ENCODE results near the gene IL22RA1. TPM values are rescaled to one million over a fixed set of nuclear protein-coding genes. Genes with fewer than 3 reads are reported as not detected.

The IL22RA1 gene
- total and polyA plus RNA-seq, 7 donors = 0.08 to 0.26 (median 0.16) TPM; not detected in 3

DNA sequence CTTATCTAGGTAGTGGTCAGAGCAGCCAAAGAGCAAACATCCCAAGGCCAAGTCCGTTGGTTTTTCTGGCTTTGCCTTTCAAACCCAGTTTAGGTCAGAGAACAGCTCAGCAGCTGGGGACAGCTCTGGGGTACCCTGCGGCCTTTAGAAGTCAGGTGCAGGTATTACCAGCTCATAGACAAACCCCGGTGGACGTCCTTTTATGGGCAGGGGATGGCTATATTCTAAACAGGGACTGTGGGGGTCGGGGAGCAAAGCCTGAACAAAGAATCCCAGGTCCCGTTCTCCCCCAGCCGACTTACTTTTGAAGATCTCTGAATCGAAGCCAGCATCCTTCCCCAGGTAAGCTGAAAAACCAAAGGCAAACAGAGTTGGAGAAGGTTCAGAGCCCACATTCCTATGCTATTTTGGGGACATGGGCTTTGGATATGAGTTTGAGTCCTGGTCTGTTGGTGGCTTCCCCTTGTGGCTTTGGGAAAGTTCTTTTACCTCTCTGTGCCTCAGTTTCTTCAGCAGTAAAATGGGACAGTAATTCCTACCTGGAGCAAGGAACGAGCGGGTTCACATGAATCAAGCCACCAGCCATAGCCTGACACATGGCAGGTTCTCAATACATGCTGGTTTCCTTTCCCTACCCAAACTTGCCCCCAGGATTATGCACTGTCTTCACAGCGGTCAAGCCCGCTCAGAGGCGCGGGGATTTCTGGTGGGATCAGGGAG is 47.6 kb downstream of the IL22RA1 start:
- intact Hi-C loops (cut with DNase I) = no loop called here
- peaks cover 4 to 41% of the 10 kb centered on the region in 2 donors for H3K36me3 ChIP-seq (ENCODE audit: insufficient read depth in 1 of 2, low read depth in 1 of 2)
- ATAC-seq = no peak
- peaks cover 24% of the 10 kb centered on the region for H3K4me1 ChIP-seq
- DNase-seq = peak in 1 of 2 donors; percentile 41
- no peaks in the 10 kb centered on the region for H3K27me3 ChIP-seq (ENCODE audit: insufficient read depth in 3 of 3, low read length in 2 of 3)
- TF ChIP-seq, protein P1, sequence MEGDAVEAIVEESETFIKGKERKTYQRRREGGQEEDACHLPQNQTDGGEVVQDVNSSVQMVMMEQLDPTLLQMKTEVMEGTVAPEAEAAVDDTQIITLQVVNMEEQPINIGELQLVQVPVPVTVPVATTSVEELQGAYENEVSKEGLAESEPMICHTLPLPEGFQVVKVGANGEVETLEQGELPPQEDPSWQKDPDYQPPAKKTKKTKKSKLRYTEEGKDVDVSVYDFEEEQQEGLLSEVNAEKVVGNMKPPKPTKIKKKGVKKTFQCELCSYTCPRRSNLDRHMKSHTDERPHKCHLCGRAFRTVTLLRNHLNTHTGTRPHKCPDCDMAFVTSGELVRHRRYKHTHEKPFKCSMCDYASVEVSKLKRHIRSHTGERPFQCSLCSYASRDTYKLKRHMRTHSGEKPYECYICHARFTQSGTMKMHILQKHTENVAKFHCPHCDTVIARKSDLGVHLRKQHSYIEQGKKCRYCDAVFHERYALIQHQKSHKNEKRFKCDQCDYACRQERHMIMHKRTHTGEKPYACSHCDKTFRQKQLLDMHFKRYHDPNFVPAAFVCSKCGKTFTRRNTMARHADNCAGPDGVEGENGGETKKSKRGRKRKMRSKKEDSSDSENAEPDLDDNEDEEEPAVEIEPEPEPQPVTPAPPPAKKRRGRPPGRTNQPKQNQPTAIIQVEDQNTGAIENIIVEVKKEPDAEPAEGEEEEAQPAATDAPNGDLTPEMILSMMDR (IDR thresholded peaks at IDR 0.05) = no peak
- H3K4me3 ChIP-seq = no peak overlapping the region
- 78 to 84% (median 80%) methylated on average over 14 of the region's 14 CpGs for WGBS, 3 donors
- H3K27ac ChIP-seq = peak overlapping the region; percentile 85
- H3K9me3 ChIP-seq = no peaks in the 10 kb centered on the region

DNA sequence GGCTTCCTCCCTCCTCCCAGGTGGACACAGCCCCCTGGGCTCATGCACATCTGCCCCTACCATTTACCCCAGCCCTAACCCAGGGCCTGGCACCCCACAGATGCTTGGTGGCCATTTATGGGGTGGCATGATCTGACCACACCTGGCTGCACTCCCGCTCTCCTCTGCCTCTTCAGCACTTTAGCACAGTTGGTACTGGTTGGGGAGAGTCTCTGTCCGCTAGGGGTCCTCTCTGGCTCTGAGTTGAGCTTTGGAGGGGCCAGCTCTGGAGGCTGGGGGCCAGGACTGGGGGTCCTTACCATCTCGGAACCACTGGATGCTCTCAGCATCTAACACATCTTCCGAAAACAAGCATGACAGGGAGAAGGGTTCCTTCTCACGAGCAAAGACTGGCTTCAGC is 48.4 kb downstream of the IL22RA1 start:
- Histone ChIP-seq H3K36me3 (ENCODE audit: insufficient read depth in 1 of 2, low read depth in 1 of 2) (peaks cover 4 to 48% of the 10 kb centered on the region in 2 donors), H3K4me1 (peaks cover 24% of the 10 kb centered on the region), H3K9me3 (no peaks in the 10 kb centered on the region), H3K27me3 (ENCODE audit: insufficient read depth in 3 of 3, low read length in 2 of 3) (no peaks in the 10 kb centered on the region), H3K4me3 (no peak overlapping the region), H3K27ac (peak overlapping the region; percentile 85)
- ATAC-seq (no peak), DNase-seq (peak in 1 of 2 donors; percentile 3)
- TF ChIP-seq, protein P1 (IDR thresholded peaks at IDR 0.05) = no peak
- WGBS, 3 donors = 77 to 79% (median 78%) methylated on average over 5 of the region's 5 CpGs
- intact Hi-C loops (cut with DNase I) = no loop called here

DNA sequence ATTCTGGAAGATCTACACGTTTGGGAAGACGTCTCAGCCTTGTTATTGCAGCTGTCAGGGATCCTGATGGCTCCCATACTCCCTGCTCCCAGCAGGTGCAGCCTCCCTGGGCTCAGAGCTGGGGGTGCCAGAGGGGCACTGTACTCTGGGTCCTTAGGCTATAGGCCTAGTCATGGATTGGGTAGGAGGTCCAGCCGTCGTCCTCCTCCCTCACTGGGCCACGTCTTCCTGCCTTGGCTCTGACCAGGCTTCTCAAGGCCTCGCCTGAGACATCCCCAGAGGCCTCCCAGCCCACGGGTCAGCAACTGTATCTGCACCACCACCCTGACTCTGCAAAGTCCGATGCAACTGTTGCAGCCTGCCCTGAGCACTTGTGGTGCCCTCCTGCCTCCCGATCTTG is 49.2 kb downstream of the IL22RA1 start:
- ATAC-seq (no peak), DNase-seq (no peak)
- intact Hi-C loops (cut with DNase I) = no loop called here
- TF ChIP-seq, protein P1 (IDR thresholded peaks at IDR 0.05) = no peak
- Histone ChIP-seq H3K4me3 (no peak overlapping the region), H3K27ac (no peak overlapping the region), H3K36me3 (ENCODE audit: insufficient read depth in 1 of 2, low read depth in 1 of 2) (peaks cover 4 to 55% of the 10 kb centered on the region in 2 donors), H3K4me1 (peaks cover 24% of the 10 kb centered on the region), H3K27me3 (ENCODE audit: insufficient read depth in 3 of 3, low read length in 2 of 3) (no peaks in the 10 kb centered on the region), H3K9me3 (no peaks in the 10 kb centered on the region)
- 52 to 67% (median 54%) methylated on average over 9 of the region's 9 CpGs for WGBS, 3 donors

DNA sequence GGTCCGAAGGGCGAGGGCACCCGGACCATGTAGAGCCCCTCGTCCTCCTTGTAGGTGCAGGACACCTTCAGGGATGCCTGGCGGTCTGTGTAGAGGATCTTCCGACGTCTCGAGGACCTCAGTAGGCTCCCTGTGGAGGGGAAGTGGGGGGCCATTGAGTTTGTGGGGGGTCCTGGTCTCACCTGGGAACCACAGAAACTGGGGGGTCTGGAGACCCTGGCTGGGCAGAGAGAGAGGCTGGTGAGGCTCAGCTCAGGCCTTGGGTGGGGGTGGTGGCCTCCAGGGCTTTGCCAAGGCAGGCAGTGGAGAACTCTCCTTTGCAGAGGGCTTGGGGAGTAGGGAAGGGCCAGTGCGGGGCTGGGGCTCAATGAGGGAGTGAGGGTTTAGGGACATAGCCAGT is 50.0 kb downstream of the IL22RA1 start:
- WGBS, 3 donors = 95 to 97% (median 96%) methylated on average over 9 of the region's 9 CpGs
- TF ChIP-seq, protein P1 (IDR thresholded peaks at IDR 0.05) = no peak
- H3K4me1 ChIP-seq = peaks cover 24% of the 10 kb centered on the region
- H3K9me3 ChIP-seq = no peaks in the 10 kb centered on the region
- no peak for ATAC-seq
- no peaks in the 10 kb centered on the region for H3K27me3 ChIP-seq (ENCODE audit: insufficient read depth in 3 of 3, low read length in 2 of 3)
- no peak overlapping the region for H3K27ac ChIP-seq
- intact Hi-C loops (cut with DNase I) = no loop called here
- no peak for DNase-seq
- H3K4me3 ChIP-seq = no peak overlapping the region
- H3K36me3 ChIP-seq (ENCODE audit: insufficient read depth in 1 of 2, low read depth in 1 of 2) = peaks cover 4 to 62% of the 10 kb centered on the region in 2 donors
